H9 (cell line): ENCODE results near the gene AHNAK2. TPM values are rescaled to one million over a fixed set of nuclear protein-coding genes. Genes with fewer than 3 reads are reported as not detected.

Experiments used
- DNase-seq: peaks from one replicate; pipeline ENCODE4 v3.0.0-alpha.2; 2017
- H2AFZ ChIP-seq: one replicate; pipeline ENCODE4 v1.6.1; 2013; ENCODE audit warnings: mild to moderate bottlenecking, low read length, control low read depth, moderate library complexity
- H2AK5ac ChIP-seq: 2 replicates; pipeline ENCODE4 v1.6.1; 2013; ENCODE audit warnings: low read length, control low read depth, mixed read lengths; ENCODE audit not compliant: insufficient read length
- H2BK120ac ChIP-seq: one replicate; pipeline ENCODE4 v1.6.1; 2013; ENCODE audit warnings: low read depth, mild to moderate bottlenecking, low read length, control low read depth, inconsistent platforms; ENCODE audit not compliant: poor library complexity, severe bottlenecking
- H2BK12ac ChIP-seq: 2 replicates; pipeline ENCODE4 v1.6.1; 2013; ENCODE audit warnings: low read length, control low read depth, mixed read lengths, low read depth; ENCODE audit not compliant: insufficient read length
- H2BK15ac ChIP-seq: 2 replicates; pipeline ENCODE4 v1.6.1; 2013; ENCODE audit warnings: low read depth, low read length, control low read depth
- H2BK20ac ChIP-seq: one replicate; pipeline ENCODE4 v1.6.1; 2013; ENCODE audit warnings: low read depth, mild to moderate bottlenecking, low read length, control low read depth, inconsistent platforms; ENCODE audit not compliant: poor library complexity, severe bottlenecking
- H2BK5ac ChIP-seq: 2 replicates; pipeline ENCODE4 v1.6.1; 2013; ENCODE audit warnings: low read length, control low read depth, mixed read lengths; ENCODE audit not compliant: insufficient read length
- H3K14ac ChIP-seq: 2 replicates; pipeline ENCODE4 v1.6.1; 2013; ENCODE audit warnings: low read length, control low read depth; ENCODE audit not compliant: insufficient read depth
- H3K18ac ChIP-seq: 2 replicates; pipeline ENCODE4 v1.6.1; 2013; ENCODE audit warnings: low read depth, mild to moderate bottlenecking, mixed read lengths, low read length, control low read depth; ENCODE audit not compliant: insufficient read length
- H3K23ac ChIP-seq: 2 replicates; pipeline ENCODE4 v1.6.1; 2013; ENCODE audit warnings: low read length, control low read depth, mixed read lengths, low read depth; ENCODE audit not compliant: insufficient read length
- H3K23me2 ChIP-seq: 2 replicates; pipeline ENCODE4 v1.6.1; 2013; ENCODE audit warnings: low read depth, mild to moderate bottlenecking, mixed read lengths, low read length, control low read depth; ENCODE audit not compliant: insufficient read length, poor library complexity, severe bottlenecking
- H3K27ac ChIP-seq: 2 replicates; pipeline ENCODE4 v1.5.1; 2013; ENCODE audit warnings: low read length, control low read depth, mixed read lengths, low read depth; ENCODE audit not compliant: insufficient read length
- H3K27me3 ChIP-seq: 2 replicates; pipeline ENCODE4 v1.6.1; 2013; ENCODE audit warnings: low read length, control low read depth, inconsistent platforms; ENCODE audit not compliant: insufficient read depth
- H3K4ac ChIP-seq: 2 replicates; pipeline ENCODE4 v1.6.1; 2013; ENCODE audit warnings: low read depth, mild to moderate bottlenecking, control low read depth, inconsistent platforms, low read length, moderate library complexity
- H3K4me1 ChIP-seq: 2 replicates; pipeline ENCODE4 v1.6.1; 2013; ENCODE audit warnings: low read length, control low read depth, inconsistent platforms; ENCODE audit not compliant: insufficient read depth
- H3K4me2 ChIP-seq: 2 replicates; pipeline ENCODE4 v1.6.1; 2013; ENCODE audit warnings: low read length, control low read depth, mixed read lengths; ENCODE audit not compliant: insufficient read length, insufficient read depth
- H3K56ac ChIP-seq: 2 replicates; pipeline ENCODE4 v1.6.1; 2013; ENCODE audit warnings: low read depth, mild to moderate bottlenecking, mixed read lengths, low read length, control low read depth; ENCODE audit not compliant: insufficient read length
- H3K79me1 ChIP-seq: 2 replicates; pipeline ENCODE4 v1.6.1; 2013; ENCODE audit warnings: low read depth, mild to moderate bottlenecking, moderate library complexity, low read length, control low read depth, inconsistent platforms; ENCODE audit not compliant: insufficient read depth, poor library complexity, severe bottlenecking
- H3K79me2 ChIP-seq: 2 replicates; pipeline ENCODE4 v1.6.1; 2013; ENCODE audit warnings: low read length, control low read depth, inconsistent platforms; ENCODE audit not compliant: insufficient read depth
- H3K9ac ChIP-seq: 2 replicates; pipeline ENCODE4 v1.6.1; 2013; ENCODE audit warnings: low read length, control low read depth, mixed read lengths; ENCODE audit not compliant: insufficient read length; ENCODE audit errors: extremely low read depth
- H3K9me3 ChIP-seq: one replicate; pipeline ENCODE4 v1.6.1; 2013; ENCODE audit warnings: low read depth, low read length, inconsistent platforms; ENCODE audit not compliant: control insufficient read depth
- H3T11ph ChIP-seq: one replicate; pipeline ENCODE4 v1.6.1; 2013; ENCODE audit warnings: mild to moderate bottlenecking, low read length, control low read depth, inconsistent platforms
- H4K20me1 ChIP-seq: one replicate; pipeline ENCODE4 v1.6.1; 2013; ENCODE audit not compliant: control insufficient read depth, insufficient read length, insufficient read depth
- H4K5ac ChIP-seq: 2 replicates; pipeline ENCODE4 v1.6.1; 2013; ENCODE audit warnings: low read depth, mild to moderate bottlenecking, mixed read lengths, low read length, control low read depth; ENCODE audit not compliant: insufficient read length
- H4K8ac ChIP-seq: replicated peaks from 2 replicates; pipeline ENCODE4 v1.6.1; 2013; ENCODE audit warnings: low read length, control low read depth, mixed read lengths, low read depth; ENCODE audit not compliant: insufficient read length
- H4K91ac ChIP-seq: 2 replicates; pipeline ENCODE4 v1.6.1; 2013; ENCODE audit warnings: low read depth, mild to moderate bottlenecking, moderate library complexity, mixed read lengths, low read length, control low read depth; ENCODE audit not compliant: insufficient read length
- H3K27ac Mint-ChIP-seq, 3 experiments: 2 replicates in 2 of 3; 3 replicates in 1 of 3; pipeline ENCODE4 v1.8.0; 2020 to 2021; ENCODE audit warnings: mixed read lengths in 3 of 3, mild to moderate bottlenecking in 1 of 3, moderate library complexity in 1 of 3
- H3K27me3 Mint-ChIP-seq: 2 replicates; pipeline ENCODE4 v1.8.0; 2021; ENCODE audit warnings: low read depth, mild to moderate bottlenecking, moderate library complexity, mixed read lengths
- H3K36me3 Mint-ChIP-seq, 3 experiments: 2 replicates in 2 of 3; 3 replicates in 1 of 3; pipeline ENCODE4 v1.8.0; 2020 to 2021; ENCODE audit warnings: low read depth in 3 of 3, mixed read lengths in 3 of 3; ENCODE audit not compliant: insufficient read depth in 1 of 3
- H3K4me1 Mint-ChIP-seq, 2 experiments: 2 replicates each; pipeline ENCODE4 v1.8.0; 2020; ENCODE audit warnings: mixed read lengths in 2 of 2
- H3K4me3 Mint-ChIP-seq, 2 experiments: 2 replicates in 1 of 2; 3 replicates in 1 of 2; pipeline ENCODE4 v1.8.0; 2020 to 2021; ENCODE audit warnings: mild to moderate bottlenecking in 2 of 2, mixed read lengths in 2 of 2, moderate library complexity in 1 of 2
- H3K9me3 Mint-ChIP-seq, 2 experiments: 2 replicates in 1 of 2; 3 replicates in 1 of 2; pipeline ENCODE4 v1.8.0; 2020; ENCODE audit warnings: mild to moderate bottlenecking in 2 of 2, mixed read lengths in 2 of 2, moderate library complexity in 1 of 2
- CTCF ChIP-seq: fragments of 200-600 bp; sonication (generic); conservative IDR thresholded peaks from 3 replicates; pipeline ENCODE4 v1.8.0; 2021; ENCODE audit warnings: antibody characterized with exemption, mild to moderate bottlenecking
- WGBS: extraction: QIAGEN DNeasy Blood & Tissue Kit; methylation state at CpG from one replicate; pipeline ENCODE4 v1.1.7; 2013; ENCODE audit warnings: missing lambda C conversion rate, low lambda C conversion rate, mixed read lengths; ENCODE audit not compliant: insufficient read length; ENCODE audit errors: extremely low coverage; 5-methylcytosine and 5-hydroxymethylcytosine counted together
- total RNA-seq: library from RNA; stranded (reverse); gene quantifications from 2 replicates; pipeline ENCODE4 v1.2.1, GENCODE V29; 2021

AHNAK2 gene
- total RNA-seq, 1 experiment from 2014 or later: 2.8 TPM

GRCh38 chr14:104903990-104904389 lies 74.2 kb downstream of the AHNAK2 start:
- Histone ChIP-seq H3K18ac (no peak overlapping the region), H3K79me1 (no peaks in the 10 kb centered on the region), H4K5ac (no peak overlapping the region), H3K56ac (no peak overlapping the region), H3K14ac (no peak overlapping the region), H3K4me1 (no peaks in the 10 kb centered on the region), H3K9me3 (no peaks in the 10 kb centered on the region), H2BK15ac (no peak overlapping the region), H3K79me2 (no peaks in the 10 kb centered on the region), H2AK5ac (no peak overlapping the region), H3K4me2 (no peak overlapping the region), H2BK120ac (no peak overlapping the region), H3K23ac (no peak overlapping the region), H3K27me3 (no peaks in the 10 kb centered on the region), H3K27ac (no peak overlapping the region), H3T11ph (no peak overlapping the region), H3K9ac (no peak overlapping the region), H3K23me2 (no peaks in the 10 kb centered on the region), H2BK20ac (no peak overlapping the region), H4K91ac (no peak overlapping the region), H2BK12ac (no peak overlapping the region), H2AFZ (no peak overlapping the region), H3K4ac (no peak overlapping the region), H4K20me1 (no peaks in the 10 kb centered on the region), H4K8ac (no peak overlapping the region), H2BK5ac (no peak overlapping the region)
- H3K4me3 Mint-ChIP-seq: no peak overlapping the region
- TF ChIP-seq CTCF: no peak
- peaks cover 86% of the 10 kb centered on the region for H3K27me3 Mint-ChIP-seq
- H3K36me3 Mint-ChIP-seq: no peaks in the 10 kb centered on the region
- no peak overlapping the region for H3K27ac Mint-ChIP-seq
- no CpG with 5 or more reads among the region's 7 CpGs for WGBS
- peaks cover 2 to 7% of the 10 kb centered on the region in 2 experiments; a peak in 4 of 5 replicates for H3K9me3 Mint-ChIP-seq
- H3K4me1 Mint-ChIP-seq: no peaks in the 10 kb centered on the region
- no peak for DNase-seq
